BE2C (cell line): Measurements from ENCODE around the gene TMEM87B.
"Not testable (repeated sequence)": the region's sequence is repeated elsewhere in the genome, so short reads cannot be mapped to it uniquely, and the experiment has no call there.

ENCODE experiments used
- DNase-seq: peaks from one replicate; pipeline ENCODE4 v3.0.0-alpha.2; 2020
- H3K27me3 ChIP-seq: fragments of 250-450 bp; sonication (Bioruptor Pico); 2 replicates; pipeline ENCODE4 v1.5.1; 2020; ENCODE audit warnings: mild to moderate bottlenecking
- H3K36me3 ChIP-seq: fragments of 250-450 bp; sonication (Bioruptor Pico); 2 replicates; pipeline ENCODE4 v1.5.1; 2020; ENCODE audit warnings: mild to moderate bottlenecking
- H3K4me1 ChIP-seq: fragments of 250-450 bp; sonication (Bioruptor Pico); 2 replicates; pipeline ENCODE4 v1.5.1; 2020
- H3K4me3 ChIP-seq: 2 replicates; pipeline ENCODE4 v1.5.1; 2011; ENCODE audit warnings: low read depth, low read length
- H3K9me3 ChIP-seq: fragments of 250-450 bp; sonication (Bioruptor Pico); 2 replicates; pipeline ENCODE4 v1.5.1; 2020
- CTCF ChIP-seq: IDR thresholded peaks from 2 replicates; pipeline ENCODE4 v1.5.1; 2012; ENCODE audit warnings: mild to moderate bottlenecking, low read depth, low read length

Gene TMEM87B

GRCh38 chr2:112137516-112138158, 82.6 kb downstream of the TMEM87B start:
- Histone ChIP-seq H3K36me3 (no peaks in the 10 kb centered on the region), H3K9me3 (no peaks in the 10 kb centered on the region), H3K4me1 (no peaks in the 10 kb centered on the region), H3K27me3 (peaks cover 6% of the 10 kb centered on the region; the same call in 1 of the 2 replicates), H3K4me3 (peak overlapping the region; percentile 39)
- no peak for DNase-seq
- TF ChIP-seq CTCF: no peak

- peak; percentile 21 for DNase-seq
- peak within 1 kb of the TSS; percentile 39 for H3K4me3 ChIP-seq
- no peak for TF ChIP-seq CTCF
- H3K9me3 ChIP-seq: no peaks in the 10 kb centered on the region
- no peaks in the 10 kb centered on the region for H3K36me3 ChIP-seq
- no peaks in the 10 kb centered on the region for H3K4me1 ChIP-seq
- peaks cover 6% of the 10 kb centered on the region; the same call in 1 of the 2 replicates for H3K27me3 ChIP-seq
These were observed 83.3 kb downstream of the TMEM87B start, which contains the start of gene FBLN7 for GRCh38 chr2:112138159-112139032. Gene FBLN7, plus strand, starts transcription at chr2:112138385. Its CDS starts 271 bp downstream, at chr2:112138656.

GRCh38 chr2:112139033-112139614, 84.1 kb downstream of the TMEM87B start:
- not testable (repeated sequence) for DNase-seq, H3K4me1 ChIP-seq, H3K36me3 ChIP-seq, H3K4me3 ChIP-seq, H3K9me3 ChIP-seq, H3K27me3 ChIP-seq

GRCh38 chr2:112139661-112140204, 84.7 kb downstream of the TMEM87B start:
- not testable (repeated sequence) for H3K27me3 ChIP-seq, H3K4me3 ChIP-seq, DNase-seq, H3K36me3 ChIP-seq, H3K4me1 ChIP-seq, H3K9me3 ChIP-seq

- Histone ChIP-seq H3K36me3 (no peaks in the 10 kb centered on the region), H3K4me3 (no peak overlapping the region), H3K9me3 (no peaks in the 10 kb centered on the region), H3K4me1 (no peaks in the 10 kb centered on the region), H3K27me3 (peaks cover 6% of the 10 kb centered on the region; the same call in 1 of the 2 replicates)
- TF ChIP-seq CTCF: no peak
- DNase-seq: no peak
These were observed 85.2 kb downstream of the TMEM87B start for GRCh38 chr2:112140205-112140802.

- no peak for DNase-seq
- Histone ChIP-seq H3K36me3 (no peaks in the 10 kb centered on the region), H3K27me3 (peaks cover 6% of the 10 kb centered on the region; the same call in 1 of the 2 replicates), H3K9me3 (no peaks in the 10 kb centered on the region), H3K4me1 (no peaks in the 10 kb centered on the region), H3K4me3 (no peak overlapping the region)
- no peak for TF ChIP-seq CTCF
These were observed 86.0 kb downstream of the TMEM87B start for GRCh38 chr2:112140899-112141625.
